PC-9 (cell line): Measurements from ENCODE around the gene CD81. TPM values are rescaled to one million over a fixed set of nuclear protein-coding genes. Genes with fewer than 3 reads are reported as not detected.

Experiments
- BruUV-seq: library from RNA; stranded (reverse); fragments of 400-500 nt; replicated peaks from 2 replicates; lab custom pipeline; 2021; lab: Mats Ljungman, UMichigan
- CTCF ChIA-PET: fragments of 300-600 bp; sonication (Branson Sonifier 250); formaldehyde crosslinking; loops from one replicate; lab custom pipeline; 2022; ENCODE audit warnings: antibody characterized with exemption; lab: Charles Lee
- POLR2A ChIA-PET: fragments of 300-600 bp; sonication (Branson Sonifier 250); formaldehyde crosslinking; loops from one replicate; lab custom pipeline; 2022; ENCODE audit warnings: antibody characterized with exemption; ENCODE audit not compliant: unreplicated experiment; lab: Charles Lee
- DNase-seq, 2 experiments: peaks; one replicate each; pipeline versions ENCODE4 v3.0.0 to v3.0.0-alpha.2; 2015 to 2022; ENCODE audit warnings: mixed read lengths in 1 of 2
- H2AFZ ChIP-seq: fragments of 200-600 bp; sonication (generic); 2 replicates; pipeline ENCODE4 v1.8.1; 2017; ENCODE audit warnings: antibody characterized with exemption
- H3F3A ChIP-seq: fragments of 200-600 bp; sonication (generic); 2 replicates; pipeline ENCODE4 v1.8.1; 2017; ENCODE audit warnings: antibody characterized with exemption, mild to moderate bottlenecking, low read depth; ENCODE audit not compliant: insufficient read depth
- H3K27ac ChIP-seq: fragments of 200-600 bp; sonication (generic); 2 replicates; pipeline ENCODE4 v1.6.1; 2016; ENCODE audit warnings: mixed run types
- H3K27me3 ChIP-seq: fragments of 200-600 bp; sonication (generic); 2 replicates; pipeline ENCODE4 v1.6.1; 2016; ENCODE audit warnings: low read depth, mixed run types; ENCODE audit not compliant: insufficient read depth
- H3K36me3 ChIP-seq: fragments of 200-600 bp; sonication (generic); 2 replicates; pipeline ENCODE4 v1.6.1; 2016; ENCODE audit warnings: low read depth, mixed run types
- H3K4me1 ChIP-seq: fragments of 200-600 bp; sonication (generic); replicated peaks from 2 replicates; pipeline ENCODE4 v1.6.1; 2016; ENCODE audit warnings: mixed run types; ENCODE audit not compliant: insufficient read depth
- H3K4me2 ChIP-seq: fragments of 200-600 bp; sonication (generic); 2 replicates; pipeline ENCODE4 v1.6.1; 2017; ENCODE audit warnings: mixed run types
- H3K4me3 ChIP-seq: fragments of 200-600 bp; sonication (generic); 2 replicates; pipeline ENCODE4 v1.6.1; 2016; ENCODE audit warnings: mixed run types
- H3K79me2 ChIP-seq: fragments of 200-600 bp; sonication (generic); 2 replicates; pipeline ENCODE4 v1.6.1; 2017; ENCODE audit warnings: low read depth, mixed run types
- H3K9me2 ChIP-seq: fragments of 200-600 bp; sonication (generic); 2 replicates; pipeline ENCODE4 v1.8.1; 2017; ENCODE audit warnings: mild to moderate bottlenecking; ENCODE audit not compliant: insufficient read depth
- H3K9me3 ChIP-seq: fragments of 200-600 bp; sonication (generic); 2 replicates; pipeline ENCODE4 v1.8.1; 2016; ENCODE audit warnings: low read depth; ENCODE audit not compliant: insufficient read depth
- H4K20me1 ChIP-seq: fragments of 200-600 bp; sonication (generic); 2 replicates; pipeline ENCODE4 v1.8.1; 2017; ENCODE audit not compliant: insufficient read depth
- EZH2 ChIP-seq: fragments of 200-600 bp; sonication (generic); IDR thresholded peaks from 2 replicates; pipeline ENCODE4 v1.8.0; 2017; ENCODE audit warnings: antibody characterized with exemption, low read depth
- intact Hi-C: fragments of 100-400 bp; cut with micrococcal nuclease; formaldehyde crosslinking; loops from one replicate; pipeline ENCODE4 v1.10.0; 2022; ENCODE audit not compliant: unreplicated experiment
- total RNA-seq: library from RNA; stranded (reverse); gene quantifications from 2 replicates; pipeline ENCODE4 v1.2.3, GENCODE V29; 2021
- TF ChIP-seq, protein P1 (sequence below): fragments of 200-600 bp; sonication (generic); conservative IDR thresholded peaks from 2 replicates; pipeline ENCODE4 v1.6.1; 2017; ENCODE audit warnings: mixed run types, antibody characterized with exemption, mild to moderate bottlenecking, moderate library complexity

The CD81 gene
- total RNA-seq, 1 experiment from 2014 or later, result 180 TPM

DNA sequence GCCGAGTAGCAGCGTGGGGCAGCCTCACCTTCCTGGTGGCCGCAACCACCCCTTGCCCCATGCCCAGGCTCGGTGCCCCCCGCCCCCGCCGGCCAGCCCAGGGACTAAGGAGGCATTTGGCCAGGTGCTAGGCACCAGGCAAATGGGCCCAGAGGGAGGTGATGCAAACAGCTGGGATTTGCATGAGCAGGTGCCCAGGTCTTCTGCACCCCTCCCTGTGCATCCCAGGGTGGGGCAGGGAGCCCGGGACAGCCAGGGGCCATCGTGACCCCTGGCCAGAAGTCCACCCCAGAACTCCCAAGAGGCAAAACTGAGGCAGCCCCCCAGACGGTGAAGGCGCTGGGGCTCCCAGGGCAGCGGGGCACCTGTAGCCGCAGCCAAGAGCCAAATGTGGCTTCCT, 49.1 kb downstream of the CD81 start:
- no peak overlapping the region for H3K27ac ChIP-seq
- H3F3A ChIP-seq, result no peaks in the 10 kb centered on the region
- BruUV-seq, result no TSS peak
- H3K4me1 ChIP-seq, result no peaks in the 10 kb centered on the region
- H3K27me3 ChIP-seq, result peaks cover 29% of the 10 kb centered on the region
- intact Hi-C loops, result no loop called here
- no peaks in the 10 kb centered on the region for H3K9me3 ChIP-seq
- H3K4me3 ChIP-seq, result no peak overlapping the region
- H3K9me2 ChIP-seq, result no peaks in the 10 kb centered on the region
- H2AFZ ChIP-seq, result no peak overlapping the region
- ChIA-PET CTCF (interaction anchor here (0.7 kb wide), 1 partner anchor 100 kb away, joined by 3 read pairs; no protein-coding TSS in a partner anchor), POLR2A (no interaction called here)
- no peaks in the 10 kb centered on the region for H3K36me3 ChIP-seq
- H3K79me2 ChIP-seq, result no peaks in the 10 kb centered on the region
- TF ChIP-seq EZH2, result no peak
- TF ChIP-seq, protein P1, sequence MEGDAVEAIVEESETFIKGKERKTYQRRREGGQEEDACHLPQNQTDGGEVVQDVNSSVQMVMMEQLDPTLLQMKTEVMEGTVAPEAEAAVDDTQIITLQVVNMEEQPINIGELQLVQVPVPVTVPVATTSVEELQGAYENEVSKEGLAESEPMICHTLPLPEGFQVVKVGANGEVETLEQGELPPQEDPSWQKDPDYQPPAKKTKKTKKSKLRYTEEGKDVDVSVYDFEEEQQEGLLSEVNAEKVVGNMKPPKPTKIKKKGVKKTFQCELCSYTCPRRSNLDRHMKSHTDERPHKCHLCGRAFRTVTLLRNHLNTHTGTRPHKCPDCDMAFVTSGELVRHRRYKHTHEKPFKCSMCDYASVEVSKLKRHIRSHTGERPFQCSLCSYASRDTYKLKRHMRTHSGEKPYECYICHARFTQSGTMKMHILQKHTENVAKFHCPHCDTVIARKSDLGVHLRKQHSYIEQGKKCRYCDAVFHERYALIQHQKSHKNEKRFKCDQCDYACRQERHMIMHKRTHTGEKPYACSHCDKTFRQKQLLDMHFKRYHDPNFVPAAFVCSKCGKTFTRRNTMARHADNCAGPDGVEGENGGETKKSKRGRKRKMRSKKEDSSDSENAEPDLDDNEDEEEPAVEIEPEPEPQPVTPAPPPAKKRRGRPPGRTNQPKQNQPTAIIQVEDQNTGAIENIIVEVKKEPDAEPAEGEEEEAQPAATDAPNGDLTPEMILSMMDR, result no peak
- no peaks in the 10 kb centered on the region for H4K20me1 ChIP-seq
- DNase-seq, result no peak
- H3K4me2 ChIP-seq, result no peak overlapping the region

DNA sequence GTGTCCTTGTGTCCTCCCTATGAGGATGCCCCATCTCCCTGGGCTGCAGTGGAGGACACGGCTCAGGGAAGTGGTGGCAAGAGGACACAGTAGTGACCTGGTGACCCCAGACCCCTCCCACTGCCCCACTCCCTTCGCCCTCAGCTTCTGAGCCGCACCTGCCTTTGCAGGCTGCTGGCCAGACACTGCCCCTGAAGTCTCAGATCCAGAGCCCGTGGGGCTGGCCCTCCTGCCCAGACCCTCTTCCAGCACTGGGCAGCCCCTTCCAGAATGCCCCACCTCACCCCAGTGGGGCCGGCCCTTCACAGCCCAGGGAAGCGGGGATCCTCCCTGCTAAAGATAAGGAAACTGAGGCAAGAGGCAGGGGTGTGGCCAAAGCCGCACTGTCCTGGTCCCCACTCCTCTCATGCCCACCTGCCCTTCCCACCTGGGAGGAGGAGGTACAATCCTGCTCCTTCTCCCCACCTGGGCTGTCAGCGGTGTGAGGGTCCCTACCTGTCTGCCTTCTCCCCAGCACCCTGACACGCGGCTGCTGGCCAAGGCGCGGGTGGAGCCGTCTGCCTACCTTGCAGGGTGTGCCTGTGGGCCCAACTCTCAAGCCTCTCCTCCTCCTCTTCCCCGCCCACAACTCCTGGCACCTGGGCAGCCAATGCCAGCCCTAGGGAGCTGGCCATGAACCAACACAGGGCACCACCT, 49.9 kb downstream of the CD81 start:
- no peak overlapping the region for H3K4me2 ChIP-seq
- BruUV-seq, result no TSS peak
- TF ChIP-seq EZH2, result no peak
- TF ChIP-seq, protein P1, result no peak
- ChIA-PET POLR2A (no interaction called here), CTCF (interaction anchor here (0.7 kb wide), 1 partner anchor 100 kb away, joined by 3 read pairs; no protein-coding TSS in a partner anchor)
- H3K36me3 ChIP-seq, result no peaks in the 10 kb centered on the region
- H3K27ac ChIP-seq, result no peak overlapping the region
- no peak for DNase-seq
- no peaks in the 10 kb centered on the region for H3K9me3 ChIP-seq
- intact Hi-C loops, result no loop called here
- no peaks in the 10 kb centered on the region for H3K79me2 ChIP-seq
- no peaks in the 10 kb centered on the region for H4K20me1 ChIP-seq
- H3K27me3 ChIP-seq, result peaks cover 29% of the 10 kb centered on the region
- H3K4me3 ChIP-seq, result no peak overlapping the region
- H3K4me1 ChIP-seq, result no peaks in the 10 kb centered on the region
- H3K9me2 ChIP-seq, result no peaks in the 10 kb centered on the region
- H3F3A ChIP-seq, result no peaks in the 10 kb centered on the region
- no peak overlapping the region for H2AFZ ChIP-seq

DNA sequence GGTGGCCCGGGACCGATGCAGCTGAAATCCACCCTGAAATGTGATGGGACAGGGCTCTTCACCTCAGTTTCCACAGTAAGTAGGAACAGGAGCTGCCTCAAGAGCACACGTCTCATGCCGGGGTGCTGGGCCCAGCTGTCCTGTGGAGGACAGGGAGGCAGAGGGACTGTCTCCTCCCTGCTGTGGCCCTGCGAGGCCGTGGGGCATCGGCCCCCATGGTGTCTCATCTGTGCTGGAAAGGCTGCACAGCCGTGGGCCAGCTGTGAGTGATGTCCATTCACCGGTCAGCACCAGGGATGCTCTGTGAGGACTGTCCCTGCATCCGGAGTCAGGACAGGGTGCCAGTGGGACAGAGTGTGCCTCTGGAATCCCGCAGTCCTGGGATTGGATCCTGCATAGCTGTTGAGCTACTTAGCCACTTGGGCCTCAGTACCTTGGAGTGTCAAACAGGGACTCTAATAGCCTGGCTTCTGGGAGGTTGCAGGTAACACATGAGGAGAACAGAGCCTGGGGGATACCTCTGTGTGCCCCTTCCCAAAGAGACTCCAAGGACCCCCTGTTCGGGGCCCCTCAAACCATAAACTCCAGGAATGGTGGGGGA, 50.7 kb downstream of the CD81 start:
- Histone ChIP-seq H3K27ac (no peak overlapping the region), H2AFZ (no peak overlapping the region), H3K36me3 (no peaks in the 10 kb centered on the region), H3K9me2 (no peaks in the 10 kb centered on the region), H3K9me3 (no peaks in the 10 kb centered on the region), H3K79me2 (no peaks in the 10 kb centered on the region), H3K4me1 (no peaks in the 10 kb centered on the region), H3K27me3 (peaks cover 29% of the 10 kb centered on the region), H4K20me1 (no peaks in the 10 kb centered on the region), H3F3A (no peaks in the 10 kb centered on the region), H3K4me2 (no peak overlapping the region), H3K4me3 (no peak overlapping the region)
- CTCF ChIA-PET, result no interaction called here
- POLR2A ChIA-PET, result no interaction called here
- intact Hi-C loops, result loop anchor here (1.0 to 2.0 kb wide), 2 partner anchors 103 to 465 kb away; no protein-coding TSS in a partner anchor
- no peak for DNase-seq
- TF ChIP-seq, protein P1, result no peak
- no peak for TF ChIP-seq EZH2
- no TSS peak for BruUV-seq
